Activated CD4-positive, alpha-beta T cell treated with anti-CD3 and anti-CD28 coated beads, Interleukin-2, amount 50 U/mL, for 1 hour (primary cell): ENCODE data around the gene GM2A.
A peak's percentile ranks its signal among the peaks of the same experiment; 100 is the strongest.
"Not testable (repeated sequence)": the region's sequence is repeated elsewhere in the genome, so short reads cannot be mapped to it uniquely, and the experiment has no call there.

Experiments
- DNase-seq: peaks from one replicate; pipeline ENCODE4 v3.0.0-alpha.2; 2020

The GM2A gene

GRCh38 chr5:151295138-151295537 is 42.2 kb downstream of the GM2A start:
- DNase-seq = no peak

GRCh38 chr5:151295791-151296477 is 42.9 kb downstream of the GM2A start:
- no peak for DNase-seq

GRCh38 chr5:151296478-151296830 is 43.5 kb downstream of the GM2A start:
- no peak for DNase-seq

- DNase-seq = no peak
These were observed 44.0 kb downstream of the GM2A start for GRCh38 chr5:151296974-151297373.

GRCh38 chr5:151298063-151298855 is 45.3 kb downstream of the GM2A start:
- no peak for DNase-seq

GRCh38 chr5:151303666-151304065 is 50.7 kb downstream of the GM2A start, which contains the start of gene SLC36A3:
Gene SLC36A3 (minus strand): TSS chr5:151303766. CDS start chr5:151303354, 412 bp downstream.
- DNase-seq = no peak

- DNase-seq = not testable (repeated sequence)
These were observed 56.3 kb downstream of the GM2A start for GRCh38 chr5:151309266-151309665.

GRCh38 chr5:151309821-151310220 is 56.8 kb downstream of the GM2A start:
- not testable (repeated sequence) for DNase-seq

- no peak for DNase-seq
These were observed 57.9 kb downstream of the GM2A start for GRCh38 chr5:151310932-151311331.

GRCh38 chr5:151312756-151313324 is 59.9 kb downstream of the GM2A start:
- no peak for DNase-seq

GRCh38 chr5:151313357-151313756 is 60.4 kb downstream of the GM2A start:
- DNase-seq = no peak

GRCh38 chr5:151315998-151316597 is 63.1 kb downstream of the GM2A start:
- DNase-seq = peak; percentile 60

GRCh38 chr5:151317871-151318270 is 64.9 kb downstream of the GM2A start:
- DNase-seq = no peak

GRCh38 chr5:151318850-151319732 is 66.1 kb downstream of the GM2A start:
- DNase-seq = no peak
